DMS53 treated with DMSO at 0.1 percent for 48 hours (cell line): ENCODE measurements around the gene SP110.

ENCODE experiments used
- DNase-seq: peaks from one replicate; lab custom pipeline; 2025; ENCODE audit not compliant: unreplicated experiment; lab: John Stamatoyannopoulos, UW

The SP110 gene

GRCh38 chr2:230172852-230173251 lies 46.9 kb downstream of the SP110 start:
- DNase-seq: no peak

DNA sequence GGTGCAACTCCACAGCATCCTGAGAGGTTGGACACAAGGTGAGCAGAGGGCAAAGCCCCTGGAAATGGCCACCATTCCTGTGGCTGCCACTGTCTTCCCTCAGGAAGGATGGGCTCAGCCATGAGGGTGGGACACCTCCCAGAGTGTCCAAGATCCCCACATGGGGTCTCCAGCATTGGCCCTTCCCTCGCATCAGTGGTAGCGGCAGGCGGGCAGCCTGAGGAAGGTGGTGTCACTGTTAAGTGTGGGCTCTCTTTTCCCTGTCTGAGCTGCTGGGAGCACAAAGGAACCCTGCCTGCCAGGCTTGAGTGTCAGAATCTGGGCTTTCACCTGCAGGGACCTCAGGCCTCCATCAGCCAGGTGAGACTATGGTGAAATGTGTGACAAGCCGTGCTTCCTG lies 47.6 kb downstream of the SP110 start:
- DNase-seq: no peak

- peak; percentile 85 for DNase-seq
Observed at GRCh38 chr2:230170532-230170931, 49.3 kb downstream of the SP110 start.

GRCh38 chr2:230166557-230167170 lies 53.1 kb downstream of the SP110 start:
- DNase-seq: no peak

- DNase-seq: no peak
Observed at GRCh38 chr2:230164139-230164538, 55.6 kb downstream of the SP110 start.

DNA sequence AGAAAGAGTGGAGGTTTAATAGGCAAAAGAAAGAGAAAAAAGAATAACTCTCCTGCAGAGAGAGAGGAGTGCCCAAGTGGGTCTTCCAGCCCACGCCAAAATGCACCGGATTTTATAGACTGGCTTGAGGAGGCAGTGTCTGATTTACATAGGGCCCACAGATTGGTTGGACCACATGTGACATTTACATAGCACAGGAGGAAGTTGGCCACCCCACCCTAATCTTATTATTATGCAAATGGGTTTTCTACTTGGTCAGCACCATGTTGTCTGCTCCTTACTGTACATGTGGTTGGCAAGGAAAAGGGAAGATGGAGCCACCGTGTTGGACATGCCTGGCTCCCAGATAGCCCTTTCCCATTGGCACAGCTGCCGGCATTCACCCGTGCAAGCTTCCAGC lies 56.8 kb downstream of the SP110 start:
- no peak for DNase-seq

DNA sequence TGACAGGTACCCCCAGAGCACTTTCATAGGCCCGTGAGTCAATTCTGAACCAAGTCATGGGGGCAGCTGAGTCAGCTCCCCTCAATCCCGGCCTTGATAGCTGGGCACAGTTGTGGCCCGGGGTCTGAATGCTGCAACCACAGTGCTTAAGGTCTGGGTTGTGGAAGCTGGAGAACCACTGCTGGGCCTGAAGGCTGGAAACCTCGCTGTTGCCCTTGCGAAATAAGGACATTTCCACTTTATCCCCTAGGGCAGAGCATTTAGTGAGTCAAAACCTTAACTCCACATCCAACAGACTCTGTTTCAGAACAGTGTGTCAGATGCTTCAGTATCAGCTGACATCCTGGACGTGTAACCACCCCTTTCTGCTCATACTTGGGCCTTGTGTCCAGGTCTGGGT lies 58.6 kb downstream of the SP110 start:
- DNase-seq: no peak

GRCh38 chr2:230160112-230160660 lies 59.6 kb downstream of the SP110 start:
- DNase-seq: peak; percentile 25

DNA sequence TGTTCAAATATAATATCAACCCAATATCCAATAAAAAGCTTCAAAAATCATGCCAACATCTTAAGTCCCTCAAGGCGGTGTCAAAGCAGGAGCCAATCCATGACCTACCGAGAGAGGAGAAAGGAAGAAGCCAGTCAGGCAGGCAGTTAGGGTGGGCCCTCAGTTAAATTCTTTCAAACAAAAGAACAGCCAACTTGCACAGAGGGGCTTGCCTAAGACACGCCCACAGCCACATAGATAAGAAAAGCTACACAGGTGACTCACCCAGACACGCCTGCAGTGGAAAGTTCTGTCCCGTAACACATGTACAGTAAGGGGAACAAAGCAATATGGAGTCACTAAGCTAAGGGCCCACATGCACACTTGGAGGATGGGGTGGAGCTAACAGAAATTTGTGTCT lies 61.3 kb downstream of the SP110 start:
- DNase-seq: no peak

- DNase-seq: no peak
Observed at GRCh38 chr2:230156782-230157699, 62.7 kb downstream of the SP110 start.

GRCh38 chr2:230155359-230155758 lies 64.4 kb downstream of the SP110 start:
- no peak for DNase-seq

- DNase-seq: no peak
Observed at GRCh38 chr2:230153390-230153976, 66.3 kb downstream of the SP110 start.

DNA sequence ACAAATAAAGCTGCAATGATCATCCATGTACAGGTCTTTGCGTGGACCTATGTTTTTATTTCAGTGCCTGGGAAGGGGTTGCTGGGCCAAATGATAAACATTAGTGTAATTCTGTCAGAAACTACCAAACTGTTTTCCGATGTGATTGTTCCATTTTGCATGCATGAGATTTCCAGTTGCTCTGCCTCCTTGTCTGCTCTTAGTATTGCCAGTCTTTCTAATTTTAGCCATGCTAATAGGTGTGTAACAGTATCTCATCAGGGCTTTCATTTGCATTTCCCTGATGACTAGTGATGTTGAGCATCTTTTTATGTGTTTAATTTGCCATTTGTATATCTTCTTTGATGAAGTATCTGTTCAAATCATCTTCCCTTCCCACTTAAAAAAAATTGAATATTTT lies 67.5 kb downstream of the SP110 start:
- no peak for DNase-seq

DNA sequence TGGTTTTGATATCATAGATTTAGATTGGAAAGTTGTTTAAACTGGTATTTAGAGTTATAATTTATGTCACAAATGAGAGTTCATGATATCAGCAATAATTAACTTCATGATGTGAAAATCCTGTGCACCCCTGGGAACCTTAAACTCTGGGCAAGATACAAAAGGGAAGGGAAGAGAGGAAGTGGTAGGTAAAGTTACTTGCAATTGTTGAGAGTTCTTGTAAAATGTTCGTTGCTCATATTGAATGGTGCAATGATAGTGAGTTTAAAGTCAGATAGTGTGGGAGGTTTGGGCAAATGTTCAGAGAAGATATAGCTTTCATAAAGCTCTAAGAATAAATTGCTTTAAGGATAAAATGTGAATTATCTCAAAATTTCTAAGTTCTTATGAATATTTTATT lies 75.4 kb downstream of the SP110 start:
- DNase-seq: no peak

- no peak for DNase-seq
Observed at GRCh38 chr2:230140667-230141066, 79.1 kb downstream of the SP110 start.

GRCh38 chr2:230137902-230138539 lies 81.8 kb downstream of the SP110 start:
- DNase-seq: no peak

- no peak for DNase-seq
Observed at GRCh38 chr2:230135130-230135525, 84.7 kb downstream of the SP110 start.

GRCh38 chr2:230134496-230135129 lies 85.2 kb downstream of the SP110 start:
- DNase-seq: peak; percentile 4

- no peak for DNase-seq
Observed at GRCh38 chr2:230131366-230131765, 88.4 kb downstream of the SP110 start.

GRCh38 chr2:230130668-230131364 lies 89.0 kb downstream of the SP110 start:
- DNase-seq: peak; percentile 45
